C4-2B (cell line): ENCODE measurements around the gene TIMP4.

Experiments
- CTCF ChIP-seq: fragments of 450-650 bp; conservative IDR thresholded peaks from 2 replicates; pipeline ENCODE4 v1.5.1; 2017; ENCODE audit warnings: mild to moderate bottlenecking
- ZFX ChIP-seq: fragments of 450-650 bp; IDR thresholded peaks from 2 replicates; pipeline ENCODE4 v1.6.1; 2017

GRCh38 chr3:12155264-12155663, 3.4 kb downstream of the TIMP4 start:
- no peak for TF ChIP-seq CTCF
- TF ChIP-seq ZFX, result no peak
